Stomach (tissue), 9 donors: ENCODE data around the gene AP3D1. TPM values are rescaled to one million over a fixed set of nuclear protein-coding genes. Genes with fewer than 3 reads are reported as not detected.

ENCODE experiments used
- DNase-seq, 2 donors: peaks; one replicate each; pipeline versions ENCODE4 v3.0.0 to v3.0.0-alpha.2; 2013 to 2019
- H3K27ac ChIP-seq, 5 donors: fragments of 200-600 bp in 4 of 5; sonication (generic) in 4 of 5; one replicate each; pipeline ENCODE4 v1.5.1; 2013 to 2019; ENCODE audit warnings: mild to moderate bottlenecking in 1 of 5, moderate library complexity in 1 of 5
- H3K27me3 ChIP-seq, 3 donors: fragments of 200-600 bp; sonication (generic); one replicate each; pipeline ENCODE4 v1.5.1; 2017 to 2019; ENCODE audit warnings: mixed run types in 1 of 3
- H3K36me3 ChIP-seq, 4 donors: fragments of 200-600 bp; sonication (generic); 1 replicate in 3 of 4; 2 replicates in 1 of 4; pipeline ENCODE4 v1.5.1; 2016 to 2019
- H3K4me1 ChIP-seq, 4 donors: fragments of 200-600 bp; sonication (generic); one replicate each; pipeline ENCODE4 v1.5.1; 2016 to 2019
- H3K4me3 ChIP-seq, 4 donors: fragments of 200-600 bp; sonication (generic) in 3 of 4; one replicate each; pipeline ENCODE4 v1.5.1; 2016 to 2019; ENCODE audit warnings: mild to moderate bottlenecking in 1 of 4
- H3K9me3 ChIP-seq, 4 donors: fragments of 200-600 bp; sonication (generic); one replicate each; pipeline ENCODE4 v1.5.1; 2016 to 2019
- EP300 ChIP-seq: sonication (generic); formaldehyde crosslinking; IDR thresholded peaks from one replicate; pipeline ENCODE4 v1.6.1; 2017; ENCODE audit warnings: antibody characterized with exemption
- POLR2A ChIP-seq, 4 donors: fragments of 450-650 bp; IDR thresholded peaks; one replicate each; pipeline ENCODE4 v1.6.1; 2016; ENCODE audit warnings: antibody characterized with exemption in 4 of 4, control low read depth in 2 of 4, mild to moderate bottlenecking in 1 of 4, moderate library complexity in 1 of 4
- POLR2AphosphoS5 ChIP-seq, 3 donors: sonication (generic); formaldehyde crosslinking; IDR thresholded peaks; one replicate each; pipeline ENCODE4 v1.6.1; 2016; ENCODE audit warnings: antibody characterized with exemption in 3 of 3
- WGBS, 5 donors: extraction: QIAGEN DNeasy Blood & Tissue Kit in 3 of 5; methylation state at CpG; one replicate each; pipeline versions ENCODE4 v1.1.5 to v1.1.7; 2013 to 2018; 5-methylcytosine and 5-hydroxymethylcytosine counted together
- intact Hi-C: fragments of 100-400 bp; cut with DNase I; formaldehyde crosslinking; loops from one replicate; pipeline ENCODE4 v1.15.1; 2023; ENCODE audit warnings: low total_unique reads
- polyA plus RNA-seq, 3 donors: library from polyadenylated mRNA; stranded (reverse); fragments of 200-250 nt; gene quantifications; one replicate each; pipeline ENCODE4 v1.2.3, GENCODE V29; 2013
- total RNA-seq, 5 donors: library from RNA; depleted of rRNA; stranded (reverse); fragments of >200 nt; gene quantifications; one replicate each; pipeline versions ENCODE4 v1.1.0 to v1.2.3, GENCODE V29; 2014 to 2016
- TF ChIP-seq, protein P1 (sequence below), 7 experiments: fragments of 450-650 bp in 4 of 7; fragments of 200-600 bp in 3 of 7; sonication (generic) in 3 of 7; IDR thresholded peaks; one replicate each; pipeline ENCODE4 v1.5.1; 2016 to 2019; ENCODE audit warnings: antibody characterized with exemption in 7 of 7, control low read depth in 2 of 7, mild to moderate bottlenecking in 1 of 7
- donor health status: healthy with polysubstance abuse.
- donor health status: Bipolar disorder and iron deficiency.
- donor health status: healthy.

The AP3D1 gene
- total and polyA plus RNA-seq, 8 donors, result 49.0 to 340 (median 85.0) TPM

DNA sequence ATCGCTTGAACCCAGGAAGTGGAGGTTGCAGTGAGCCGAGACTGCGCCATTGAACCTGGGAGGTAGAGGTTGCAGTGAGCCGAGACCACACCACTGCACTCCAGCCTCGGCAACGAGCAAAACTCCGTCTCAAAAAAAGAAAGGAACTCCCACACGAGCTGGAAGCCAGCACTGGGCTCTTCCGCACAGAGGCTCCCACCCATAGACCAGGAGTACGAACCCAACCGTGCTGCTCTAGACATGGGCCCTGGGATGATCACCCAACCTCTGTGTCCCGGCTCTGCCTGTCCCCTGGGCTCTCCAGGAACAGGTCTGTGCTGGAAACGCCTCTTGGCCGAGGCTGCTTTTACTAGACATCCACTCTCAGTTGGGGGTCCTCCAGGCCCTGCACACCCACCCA is 24.4 kb upstream of the AP3D1 start:
- TF ChIP-seq EP300, result no peak
- H3K36me3 ChIP-seq, result peaks cover 0 to 29% (median 6%) of the 10 kb centered on the region in 4 donors
- intact Hi-C loops, result no loop called here
- H3K9me3 ChIP-seq, result no peaks in the 10 kb centered on the region
- no peaks in the 10 kb centered on the region for H3K27me3 ChIP-seq
- H3K27ac ChIP-seq, result no peak overlapping the region
- DNase-seq, result no peak
- WGBS, 5 donors, result 87 to 93% (median 92%) methylated on average over 13 to 14 of the region's 14 CpGs
- H3K4me1 ChIP-seq, result peaks cover 19 to 66% (median 40%) of the 10 kb centered on the region in 4 donors
- H3K4me3 ChIP-seq, result no peak overlapping the region

DNA sequence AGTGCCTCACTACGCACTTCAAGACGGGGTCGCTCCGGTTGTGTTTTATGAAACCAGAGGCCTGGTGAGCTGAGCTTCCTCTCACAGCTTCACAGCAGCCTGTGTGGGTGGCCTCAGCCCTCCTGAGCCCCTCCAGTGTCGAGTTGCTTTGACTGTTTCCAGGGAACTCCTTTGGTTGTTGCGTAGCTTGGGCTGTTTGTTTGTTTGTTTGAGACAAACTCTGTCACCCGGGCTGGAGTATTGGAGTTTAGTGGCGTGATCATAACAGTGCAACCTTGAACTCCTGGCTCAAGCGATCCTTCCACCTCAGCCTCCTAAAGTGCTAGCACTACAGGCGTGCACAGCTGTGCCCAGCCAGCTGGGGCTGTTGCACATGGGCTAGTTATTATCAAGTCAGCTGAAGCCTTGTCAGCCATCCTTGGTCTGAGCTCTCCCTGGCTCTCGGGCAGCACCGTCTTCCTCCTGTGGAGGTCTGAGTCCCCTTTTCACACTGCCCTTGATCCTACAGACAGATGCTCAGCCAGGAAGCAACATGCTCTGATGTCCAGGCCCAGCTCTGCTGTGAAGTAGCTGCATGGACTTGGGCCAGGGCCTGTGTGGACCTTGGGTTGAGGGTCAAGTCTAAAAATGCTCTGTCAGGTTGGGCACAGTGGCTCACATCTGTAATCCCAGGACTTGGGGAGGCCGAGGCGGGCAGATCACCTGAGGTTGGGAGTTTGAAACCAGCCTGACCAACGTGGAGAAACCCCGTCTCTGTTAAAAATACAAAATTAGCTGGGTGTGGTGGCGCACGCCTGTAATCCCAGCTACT is 22.6 kb upstream of the AP3D1 start:
- no peaks in the 10 kb centered on the region for H3K9me3 ChIP-seq
- no peaks in the 10 kb centered on the region for H3K27me3 ChIP-seq
- no peak for TF ChIP-seq EP300
- no peak for TF ChIP-seq POLR2A (IDR thresholded peaks at IDR 0.05)
- TF ChIP-seq POLR2AphosphoS5 (IDR thresholded peaks at IDR 0.05), result no peak
- TF ChIP-seq, protein P1, sequence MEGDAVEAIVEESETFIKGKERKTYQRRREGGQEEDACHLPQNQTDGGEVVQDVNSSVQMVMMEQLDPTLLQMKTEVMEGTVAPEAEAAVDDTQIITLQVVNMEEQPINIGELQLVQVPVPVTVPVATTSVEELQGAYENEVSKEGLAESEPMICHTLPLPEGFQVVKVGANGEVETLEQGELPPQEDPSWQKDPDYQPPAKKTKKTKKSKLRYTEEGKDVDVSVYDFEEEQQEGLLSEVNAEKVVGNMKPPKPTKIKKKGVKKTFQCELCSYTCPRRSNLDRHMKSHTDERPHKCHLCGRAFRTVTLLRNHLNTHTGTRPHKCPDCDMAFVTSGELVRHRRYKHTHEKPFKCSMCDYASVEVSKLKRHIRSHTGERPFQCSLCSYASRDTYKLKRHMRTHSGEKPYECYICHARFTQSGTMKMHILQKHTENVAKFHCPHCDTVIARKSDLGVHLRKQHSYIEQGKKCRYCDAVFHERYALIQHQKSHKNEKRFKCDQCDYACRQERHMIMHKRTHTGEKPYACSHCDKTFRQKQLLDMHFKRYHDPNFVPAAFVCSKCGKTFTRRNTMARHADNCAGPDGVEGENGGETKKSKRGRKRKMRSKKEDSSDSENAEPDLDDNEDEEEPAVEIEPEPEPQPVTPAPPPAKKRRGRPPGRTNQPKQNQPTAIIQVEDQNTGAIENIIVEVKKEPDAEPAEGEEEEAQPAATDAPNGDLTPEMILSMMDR (IDR thresholded peaks at IDR 0.05), result no peak
- H3K36me3 ChIP-seq, result peaks cover 0 to 25% (median 3%) of the 10 kb centered on the region in 4 donors
- no peak for DNase-seq
- H3K4me1 ChIP-seq, result peaks cover 36 to 71% (median 56%) of the 10 kb centered on the region in 4 donors
- H3K27ac ChIP-seq, result no peak overlapping the region
- no peak overlapping the region for H3K4me3 ChIP-seq
- 83 to 90% (median 87%) methylated on average over 16 to 18 of the region's 18 CpGs for WGBS, 5 donors
- intact Hi-C loops, result loop anchor here (5.0 kb wide), 1 partner anchor 58 kb away; no protein-coding TSS in a partner anchor

DNA sequence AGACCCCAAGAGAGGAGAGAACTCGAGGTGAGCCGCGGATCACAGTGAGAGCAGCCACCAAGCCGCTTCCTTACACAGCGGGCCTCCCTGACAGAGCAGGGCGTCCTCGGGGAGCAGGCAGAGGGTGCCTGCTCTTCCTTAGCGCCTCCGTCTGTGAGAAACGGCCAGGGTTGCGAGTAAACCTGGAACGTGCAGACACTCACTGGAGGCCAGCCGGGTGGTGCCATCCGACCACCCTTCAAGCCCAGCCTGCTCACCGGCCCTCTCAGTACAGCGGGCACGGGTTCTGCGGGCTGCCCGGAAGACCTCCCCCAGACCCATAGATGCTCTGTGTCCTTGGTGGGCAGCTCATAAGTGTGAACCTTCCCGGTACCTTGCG is 22.0 kb upstream of the AP3D1 start:
- H3K27ac ChIP-seq, result no peak overlapping the region
- H3K36me3 ChIP-seq, result peaks cover 0 to 25% (median 3%) of the 10 kb centered on the region in 4 donors
- 91 to 93% (median 92%) methylated on average over 10 to 21 of the region's 21 CpGs for WGBS, 5 donors
- H3K9me3 ChIP-seq, result no peaks in the 10 kb centered on the region
- H3K27me3 ChIP-seq, result no peaks in the 10 kb centered on the region
- no peak overlapping the region for H3K4me3 ChIP-seq
- no peak for DNase-seq
- TF ChIP-seq, protein P1 (IDR thresholded peaks at IDR 0.05), result no peak
- no peak for TF ChIP-seq EP300
- no peak for TF ChIP-seq POLR2AphosphoS5 (IDR thresholded peaks at IDR 0.05)
- no peak for TF ChIP-seq POLR2A (IDR thresholded peaks at IDR 0.05)
- intact Hi-C loops, result loop anchor here (5.0 kb wide), 1 partner anchor 59 kb away; no protein-coding TSS in a partner anchor
- peaks cover 42 to 71% (median 62%) of the 10 kb centered on the region in 4 donors for H3K4me1 ChIP-seq

GRCh38 chr19:2171349-2172145 is 20.2 kb upstream of the AP3D1 start:
- no peaks in the 10 kb centered on the region for H3K9me3 ChIP-seq
- H3K4me3 ChIP-seq, result peak overlapping the region in 1 of 4 donors; percentile 16
- peaks cover 61 to 87% (median 76%) of the 10 kb centered on the region in 4 donors for H3K4me1 ChIP-seq
- WGBS, 5 donors, result 23 to 40% (median 35%) methylated on average over 19 to 27 of the region's 27 CpGs
- H3K36me3 ChIP-seq, result peaks cover 0 to 18% (median 3%) of the 10 kb centered on the region in 4 donors
- H3K27ac ChIP-seq, result peak overlapping the region; percentile 78 to 99 (median 97)
- peak; percentile 39 to 84 for DNase-seq
- intact Hi-C loops, result loop anchor here (5.0 kb wide), 1 partner anchor 61 kb away; no protein-coding TSS in a partner anchor
- TF ChIP-seq, protein P1 (IDR thresholded peaks at IDR 0.05), result no peak
- TF ChIP-seq POLR2AphosphoS5 (IDR thresholded peaks at IDR 0.05), result peak in 2 of 3 donors; percentile 12 to 71
- H3K27me3 ChIP-seq, result no peaks in the 10 kb centered on the region
